GM19372 (cell line): ENCODE data around the gene SETDB2.

Experiments
- ATAC-seq: cut with Tn5 transposase; IDR thresholded peaks from one replicate; pipeline ENCODE4 v1.9.1; 2021; ENCODE audit warnings: mild to moderate bottlenecking, low read depth, moderate library complexity; ENCODE audit not compliant: unreplicated experiment

Gene SETDB2

DNA sequence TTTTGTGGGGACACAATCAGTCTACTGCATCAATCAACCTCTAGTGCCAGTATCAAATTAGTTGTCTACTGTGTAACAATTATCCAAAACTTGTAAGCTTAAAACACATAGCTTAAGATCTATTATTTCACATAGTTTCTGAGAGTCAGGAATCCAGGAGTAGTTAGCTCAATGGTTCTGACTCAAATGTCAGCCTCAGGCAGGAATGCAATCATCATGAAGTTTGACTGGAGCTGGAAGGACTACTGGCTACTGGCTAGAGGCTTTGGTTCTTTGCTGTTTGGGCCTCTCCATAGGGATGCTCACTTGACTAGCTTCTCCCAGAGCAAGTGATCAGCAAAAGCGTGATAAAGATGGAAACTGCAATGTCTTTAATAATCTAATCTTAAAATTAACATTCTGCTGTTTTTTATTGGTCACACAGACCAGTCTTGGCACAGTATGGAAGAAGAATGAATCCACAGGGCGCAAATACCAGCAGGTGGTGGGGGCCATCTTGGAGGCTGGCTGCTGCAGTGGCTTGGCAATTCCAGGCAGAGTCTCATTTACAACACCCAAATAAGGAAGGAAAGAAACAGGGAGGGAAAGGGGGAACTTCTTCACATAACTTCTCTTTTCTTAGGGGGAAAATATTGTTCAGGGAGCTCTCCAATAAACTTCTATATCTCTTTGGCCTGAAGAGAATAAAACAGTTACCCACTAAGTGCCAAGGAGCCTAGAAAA is 15.9 kb upstream of the SETDB2 start:
- no peak for ATAC-seq

DNA sequence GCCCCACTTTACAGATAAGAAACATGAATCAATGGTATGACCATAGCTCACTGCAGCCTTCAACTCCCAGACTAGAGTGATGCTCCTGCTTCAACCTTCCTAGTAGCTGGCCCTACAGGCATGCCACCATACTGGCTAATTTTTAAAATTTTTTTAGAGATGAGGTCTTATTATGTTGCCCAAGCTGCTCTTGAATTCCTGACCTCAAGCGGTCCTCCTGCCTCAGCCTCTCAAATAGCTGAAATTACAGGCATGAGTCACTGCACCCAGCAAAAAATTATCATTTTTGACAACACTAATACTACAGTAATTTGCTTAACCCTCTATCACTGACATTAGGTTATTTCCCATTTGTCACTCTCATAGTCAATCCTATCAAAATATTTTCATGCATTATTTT is 15.0 kb upstream of the SETDB2 start:
- ATAC-seq: no peak

DNA sequence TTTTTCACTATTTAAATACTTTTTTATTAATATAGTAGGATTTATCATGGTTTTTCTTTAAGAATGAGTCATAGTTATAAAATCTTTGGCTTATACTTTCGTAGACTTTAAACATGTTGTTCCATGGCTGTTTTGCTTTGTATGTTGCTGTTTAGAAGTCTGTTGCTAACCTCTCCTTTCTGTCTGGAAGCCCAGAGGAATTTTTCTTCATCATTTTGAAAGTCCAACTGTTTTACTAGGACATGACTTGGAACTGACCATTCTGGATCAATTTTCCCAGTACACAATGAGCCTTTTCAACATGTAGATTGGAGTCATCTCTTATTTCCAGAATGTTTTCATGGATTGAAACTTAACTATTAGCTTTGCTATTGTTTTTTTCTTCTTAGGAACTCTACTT is 8.1 kb upstream of the SETDB2 start:
- ATAC-seq: no peak

DNA sequence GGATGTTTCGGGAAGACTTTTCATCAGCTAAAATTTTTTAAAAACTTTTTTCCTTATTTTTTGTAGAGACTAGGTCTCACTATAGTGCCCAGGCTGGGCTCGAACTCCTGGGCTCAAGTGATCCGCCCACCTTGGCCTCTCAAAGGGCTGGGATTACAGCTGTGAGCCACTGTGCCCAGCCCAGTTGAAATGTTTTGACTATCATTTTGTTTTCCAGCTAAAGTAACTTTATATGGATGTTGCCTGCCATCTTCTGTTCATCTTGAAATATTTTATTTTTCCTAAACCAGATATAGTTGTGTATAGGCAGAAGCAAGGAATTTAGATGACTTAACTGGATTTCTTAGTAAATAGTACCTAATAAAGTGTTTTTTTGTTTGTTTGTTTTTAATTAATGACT is 7.2 kb upstream of the SETDB2 start:
- no peak for ATAC-seq

DNA sequence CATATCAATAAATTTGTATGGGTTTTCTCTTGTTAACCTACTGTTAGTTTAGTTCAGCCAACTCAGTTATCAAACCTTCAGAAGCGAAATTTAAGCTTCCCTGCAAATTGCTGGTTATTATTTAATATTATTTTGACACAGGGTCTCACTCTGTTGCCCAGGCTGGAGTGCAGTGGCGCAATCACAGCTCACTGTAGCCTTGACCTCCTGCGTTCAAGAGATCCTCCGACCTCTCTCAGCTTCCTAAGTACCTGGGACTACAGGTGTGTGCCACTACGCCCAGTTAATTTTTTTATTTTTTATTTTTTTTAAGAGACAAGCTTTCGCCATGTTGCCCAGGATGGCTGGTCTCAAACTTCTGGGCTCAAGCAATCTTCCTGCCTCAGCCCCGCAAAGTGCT is 6.4 kb upstream of the SETDB2 start:
- ATAC-seq: no peak

DNA sequence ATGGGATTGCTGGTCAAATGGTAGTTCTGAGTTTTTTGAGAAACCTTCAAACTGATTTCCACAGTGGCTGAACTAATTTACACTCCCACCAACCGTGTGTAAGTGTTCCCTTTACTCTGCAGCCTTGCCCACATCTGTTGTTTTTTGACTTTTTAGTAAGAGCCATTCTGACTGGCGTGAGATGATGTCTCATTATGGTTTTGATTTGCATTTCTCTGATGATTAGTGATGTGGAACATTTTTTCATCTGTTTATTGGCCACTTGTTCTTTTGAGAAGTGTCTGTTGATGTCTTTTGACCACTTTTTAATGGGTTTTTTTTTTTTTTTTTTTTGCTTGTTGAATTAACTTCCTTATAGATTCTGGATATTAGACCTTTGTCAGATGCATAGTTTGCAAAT is 4.5 kb upstream of the SETDB2 start:
- ATAC-seq: no peak

DNA sequence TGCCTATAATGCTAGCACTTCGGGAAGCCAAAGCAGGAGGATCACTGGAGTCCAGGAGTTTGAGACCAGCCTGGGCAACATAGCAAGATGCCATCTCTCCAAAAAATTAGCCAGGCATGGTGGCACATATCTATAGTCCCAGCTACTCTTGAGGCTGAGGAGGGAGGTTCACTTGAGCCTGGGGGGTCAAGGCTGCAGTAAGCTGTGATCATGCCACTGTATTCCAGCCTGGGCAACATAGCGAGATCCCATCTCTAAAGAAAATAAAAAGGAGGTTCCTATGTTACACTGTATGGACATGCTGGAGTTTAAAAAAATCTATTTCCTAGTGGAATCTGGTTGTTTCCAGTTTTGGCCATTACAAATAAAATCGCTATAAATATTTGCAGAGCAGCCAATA is 2.8 kb upstream of the SETDB2 start:
- ATAC-seq: no peak

DNA sequence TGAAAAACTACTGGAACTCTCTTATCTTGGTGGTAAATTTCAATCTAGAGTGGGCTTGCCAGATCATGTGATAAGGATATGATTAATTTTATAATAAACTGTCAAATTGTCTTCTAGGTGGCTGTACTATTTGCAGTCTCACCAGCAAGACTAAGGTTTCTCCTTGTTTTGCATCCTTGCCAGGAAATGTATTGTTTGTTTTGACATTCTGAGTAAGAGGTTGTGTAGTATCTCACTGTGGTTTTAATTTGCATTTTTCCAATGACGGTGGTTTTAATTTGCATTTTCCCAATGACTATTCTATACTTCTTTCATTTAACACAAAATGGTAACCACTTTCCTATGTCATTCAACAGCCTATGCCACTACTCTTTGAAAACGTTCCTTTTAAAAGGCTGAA is 2.2 kb upstream of the SETDB2 start:
- ATAC-seq: no peak

DNA sequence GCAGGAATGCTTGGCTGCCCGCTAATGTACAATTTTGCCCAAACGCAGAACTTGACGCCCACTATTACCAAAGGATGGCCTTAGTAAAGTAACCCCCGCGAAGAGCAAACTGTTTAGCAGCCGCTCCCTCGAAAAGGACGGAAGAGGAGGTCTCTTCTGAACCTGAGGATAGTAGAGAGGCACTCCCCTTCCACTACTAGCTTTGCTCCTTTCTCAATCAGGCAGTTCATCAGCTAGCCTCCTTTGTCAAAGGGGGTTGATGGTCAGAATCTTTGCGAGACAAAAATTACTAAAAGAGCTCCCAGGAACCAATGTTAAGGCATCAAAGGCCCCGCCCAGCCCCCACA is 744 bp upstream of the SETDB2 start:
- no peak for ATAC-seq

DNA sequence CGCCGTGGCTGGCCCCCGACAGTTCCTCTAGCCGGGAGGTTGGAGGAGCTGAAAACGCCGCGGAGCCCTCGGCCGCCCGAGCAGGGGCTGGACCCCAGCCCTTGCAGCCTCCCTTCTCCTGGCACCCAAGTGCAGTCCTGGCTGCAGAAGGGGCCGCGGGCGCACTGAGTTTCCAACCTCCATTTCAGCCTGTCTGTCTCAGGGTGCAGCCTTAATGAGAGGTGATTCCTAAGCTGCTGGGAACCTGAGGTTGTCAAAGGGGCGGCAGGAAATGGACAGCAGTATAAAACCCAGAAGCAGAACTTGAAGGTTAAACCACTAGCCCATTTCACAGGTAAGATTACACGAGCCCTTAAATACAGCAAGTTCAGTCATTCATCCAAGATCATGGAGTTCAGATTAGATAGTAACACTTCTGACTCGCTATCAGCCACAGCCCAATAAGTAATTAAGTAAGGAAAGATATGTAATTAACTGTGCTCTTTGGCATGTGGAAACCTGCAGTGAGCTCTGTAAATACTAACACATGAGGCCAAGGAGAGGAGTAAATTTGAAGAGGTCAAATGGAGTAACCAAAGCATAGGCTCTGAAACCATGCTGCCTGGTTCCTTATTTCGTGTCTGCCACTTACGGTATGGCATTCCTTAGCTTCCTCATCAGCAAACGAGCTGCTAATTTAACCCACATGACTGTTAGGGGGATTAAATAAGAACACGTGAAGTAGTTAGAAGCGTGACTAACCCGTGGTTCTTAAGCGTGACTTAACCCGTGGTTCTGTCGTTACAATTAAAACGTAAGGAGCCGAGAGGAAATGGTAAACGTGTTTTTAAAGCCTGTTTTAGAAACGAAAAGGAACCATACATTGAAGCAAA is 686 bp downstream of the SETDB2 start:
- ATAC-seq: no peak

DNA sequence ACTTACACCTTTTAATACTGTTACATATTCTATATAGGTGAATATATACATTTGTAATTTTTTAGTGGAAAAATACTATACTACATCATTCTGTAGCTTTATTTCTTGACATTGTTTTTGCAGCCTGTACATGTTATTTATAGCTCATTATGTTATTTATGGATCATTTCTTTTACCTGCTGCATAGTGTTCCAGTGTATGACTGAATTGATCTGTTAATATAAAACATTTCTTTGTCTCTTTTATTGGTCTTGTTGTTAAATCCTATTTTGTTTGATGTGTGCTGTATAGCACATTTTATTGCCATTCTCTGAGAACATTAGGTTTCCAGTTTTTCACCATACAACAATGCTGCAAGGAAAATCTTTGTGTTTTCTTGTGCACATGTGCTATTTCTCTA is 2.4 kb downstream of the SETDB2 start:
- ATAC-seq: no peak

DNA sequence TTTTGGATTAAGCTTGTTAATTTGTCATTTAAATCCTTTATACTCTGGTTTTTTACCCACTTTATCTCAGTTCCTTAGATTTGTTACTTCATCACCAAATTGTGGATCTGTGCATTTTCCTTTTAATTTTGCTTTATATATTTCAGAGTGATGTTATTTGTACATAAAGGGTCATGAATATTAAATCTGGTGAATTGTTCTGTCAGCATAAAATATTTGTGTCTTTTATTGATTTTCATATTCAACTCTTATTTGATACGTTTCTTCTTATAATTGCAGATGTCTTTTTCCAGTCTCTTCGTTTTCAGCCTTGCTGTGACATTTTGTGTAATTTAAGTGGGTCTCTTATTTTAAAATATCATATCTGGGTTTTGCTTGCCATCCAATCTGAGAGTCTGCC is 4.7 kb downstream of the SETDB2 start:
- ATAC-seq: no peak

DNA sequence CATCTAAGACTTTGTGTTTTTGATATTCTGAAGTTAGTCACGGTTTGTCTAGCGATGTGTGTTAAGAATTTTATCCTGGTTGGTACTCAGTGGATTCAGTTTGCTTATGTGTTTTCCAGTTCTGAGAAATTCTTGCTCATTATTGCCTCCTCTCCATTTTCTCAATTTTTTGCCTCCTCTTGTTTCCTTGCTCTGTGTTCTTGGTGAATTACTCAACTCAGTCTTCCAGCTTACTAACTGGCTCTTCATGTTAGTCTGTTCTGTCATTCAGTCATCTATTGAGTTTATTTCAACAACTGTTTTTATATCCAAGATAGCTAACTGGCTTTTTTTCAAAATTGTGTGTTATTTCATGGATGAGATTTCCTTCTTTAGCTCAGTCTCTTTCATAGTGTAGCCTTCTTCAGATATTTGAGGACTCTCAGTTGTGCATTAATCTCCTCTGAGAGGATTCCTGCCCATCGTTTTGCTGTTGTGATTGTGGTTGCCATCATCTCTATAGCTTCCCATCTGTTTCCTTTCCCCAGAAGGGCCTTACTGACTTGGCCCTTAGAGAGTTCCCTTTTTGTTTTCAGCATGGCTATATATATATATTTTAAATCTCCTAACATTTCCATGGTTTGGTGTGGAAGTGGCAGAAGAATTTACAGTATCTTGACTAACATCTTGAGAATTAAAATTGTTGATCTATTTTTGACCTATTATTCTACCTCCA is 6.2 kb downstream of the SETDB2 start:
- no peak for ATAC-seq

DNA sequence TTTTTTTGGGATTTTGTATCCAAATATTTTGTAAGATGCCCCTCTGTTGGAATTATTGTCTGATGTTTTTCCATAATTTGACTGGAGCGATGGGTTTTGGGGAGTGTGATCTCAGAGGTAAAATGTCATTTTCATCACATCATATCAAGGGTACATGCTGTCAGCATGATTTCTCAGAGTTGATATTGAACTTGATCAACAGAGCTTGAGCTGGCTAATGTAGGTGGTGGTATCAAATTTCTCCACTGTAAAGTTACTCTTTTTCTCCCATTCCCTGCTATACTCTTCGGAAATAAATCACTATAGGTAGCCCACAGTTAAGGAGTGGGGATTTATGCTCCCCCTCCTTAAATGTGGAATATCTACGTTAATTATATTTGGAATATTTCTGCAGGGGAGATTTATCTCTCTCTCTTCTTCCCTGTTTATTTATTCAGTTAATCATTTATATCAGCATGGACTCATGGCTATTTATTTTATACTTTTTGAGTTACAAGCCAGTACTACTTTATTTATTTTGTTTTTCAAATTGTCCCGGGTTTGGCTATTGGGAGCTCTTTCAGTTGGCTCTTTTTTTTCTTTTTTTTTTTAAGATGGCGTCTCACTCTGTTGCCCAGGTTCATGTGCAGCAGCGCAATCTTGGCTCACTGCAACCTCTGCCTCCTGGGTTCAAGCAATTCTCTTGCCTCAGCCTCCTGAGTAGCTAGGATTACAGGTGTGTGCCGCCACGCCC is 8.8 kb downstream of the SETDB2 start:
- no peak for ATAC-seq

DNA sequence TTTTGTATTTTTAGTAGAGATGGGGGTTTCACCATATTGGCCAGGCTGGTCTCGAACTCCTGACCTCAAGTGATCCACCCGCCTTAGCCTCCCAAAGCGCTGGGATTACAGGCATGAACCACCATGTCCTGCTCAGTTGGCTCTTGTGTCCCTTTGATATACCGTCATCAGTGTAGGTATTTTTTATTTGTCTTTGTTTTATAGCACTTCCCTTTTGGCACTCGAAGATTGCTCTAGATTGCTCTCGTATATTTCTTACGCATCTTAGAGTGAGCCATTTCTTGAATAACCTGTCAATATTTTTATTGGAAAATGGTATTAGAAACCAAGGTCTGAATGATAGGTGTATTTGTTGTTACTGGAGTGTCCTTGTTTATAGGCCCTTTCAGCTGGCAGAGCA is 9.4 kb downstream of the SETDB2 start:
- no peak for ATAC-seq

DNA sequence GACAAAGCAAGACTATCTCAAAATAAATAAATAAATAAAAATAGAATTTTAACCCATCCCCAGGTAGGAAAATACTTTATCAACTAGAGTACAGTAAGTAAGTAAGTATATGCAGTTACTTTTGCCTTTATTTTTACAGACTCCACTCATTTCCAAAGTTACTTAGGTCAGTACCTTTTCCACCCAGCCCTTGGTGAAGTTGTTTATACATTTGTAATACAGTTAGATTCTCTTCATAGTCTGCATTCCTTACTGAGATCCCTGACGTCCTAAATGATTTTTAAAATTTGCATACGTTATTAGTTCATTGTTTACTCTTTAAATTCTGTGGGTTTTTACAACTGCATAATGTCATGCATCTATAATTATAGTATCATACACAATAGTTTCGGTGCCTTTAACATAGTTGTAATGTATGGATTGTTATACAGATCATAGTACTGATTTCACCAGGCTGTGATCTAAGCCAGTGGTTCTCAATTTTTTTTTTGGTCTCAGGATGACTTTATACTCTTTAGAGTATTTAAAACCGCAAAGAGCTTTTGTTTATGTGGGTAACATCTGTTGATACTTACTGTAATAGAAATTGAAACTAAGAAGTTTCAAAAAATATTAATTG is 10.4 kb downstream of the SETDB2 start:
- peak; percentile 95 for ATAC-seq

DNA sequence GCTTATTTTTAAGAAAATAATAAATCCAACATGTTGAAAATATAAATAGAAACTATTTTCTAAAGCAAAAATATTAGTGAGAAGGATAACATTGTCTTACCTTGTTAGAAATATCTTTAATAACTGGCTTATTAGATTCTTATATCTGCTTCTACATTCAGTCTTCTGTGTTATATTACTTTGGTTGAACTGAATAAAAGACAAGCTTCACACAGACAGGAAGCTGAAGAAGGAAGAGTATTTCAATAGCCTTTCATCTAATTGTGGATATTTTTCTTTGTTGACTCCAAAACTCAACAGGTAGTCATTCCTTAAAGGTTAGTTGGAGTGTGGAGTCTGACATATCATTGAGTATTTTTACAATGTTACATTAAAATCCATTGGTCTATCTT is 10.9 kb downstream of the SETDB2 start:
- peak; percentile 27 for ATAC-seq

DNA sequence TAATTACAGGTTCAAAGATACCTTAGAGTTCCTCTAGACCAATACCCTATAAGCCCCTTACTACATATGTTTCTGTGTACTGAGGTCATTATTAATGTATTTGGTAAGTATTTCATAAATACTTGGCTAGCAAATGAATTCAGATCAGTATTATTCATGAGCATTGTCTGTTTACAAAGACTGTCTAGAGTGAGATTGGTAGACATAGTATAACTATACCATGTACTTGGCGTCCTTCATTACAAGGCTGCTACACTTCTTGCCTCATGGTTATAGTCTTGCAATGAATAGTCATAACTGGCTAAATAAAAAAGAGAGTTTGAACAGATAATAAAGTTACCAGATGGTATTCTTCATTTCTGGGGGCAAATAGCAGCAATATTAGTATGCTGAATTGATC is 12.1 kb downstream of the SETDB2 start:
- no peak for ATAC-seq

DNA sequence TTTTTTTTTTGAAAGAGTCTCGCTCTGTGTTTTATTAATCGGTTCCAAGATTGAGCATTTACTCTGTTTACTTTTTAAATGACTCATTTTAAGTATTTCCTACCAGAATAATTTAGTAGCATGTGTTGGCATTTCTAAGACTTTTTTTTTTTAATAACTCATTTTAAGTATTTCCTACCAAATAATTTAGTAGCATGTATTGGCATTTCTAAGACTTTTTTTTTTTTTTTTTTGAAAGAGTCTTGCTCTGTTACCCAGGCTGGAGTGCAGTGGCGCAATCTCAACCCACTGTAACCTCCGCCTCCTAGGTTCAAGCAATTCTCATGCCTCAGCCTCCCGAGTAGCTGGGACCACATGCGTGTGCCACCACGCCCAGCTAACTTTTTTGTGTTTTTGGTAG is 13.1 kb downstream of the SETDB2 start:
- no peak for ATAC-seq

DNA sequence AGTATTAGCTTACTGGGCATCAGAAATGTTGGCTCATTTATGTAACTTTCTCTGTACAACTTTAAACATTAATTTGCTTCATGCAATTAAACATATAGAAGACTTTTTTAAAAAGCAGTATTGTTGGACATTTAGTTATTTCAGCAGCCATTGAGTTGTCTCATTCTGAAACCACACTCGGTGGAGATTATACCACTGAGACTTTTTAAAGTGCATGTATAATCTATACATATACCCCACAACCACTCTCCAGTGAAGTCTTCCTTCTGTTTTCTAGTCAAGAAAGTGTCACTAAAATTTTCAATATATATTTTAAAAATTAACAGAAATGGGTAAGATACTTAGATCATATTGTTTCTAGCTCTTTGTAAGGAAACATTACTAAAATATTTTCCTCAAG is 15.5 kb downstream of the SETDB2 start:
- ATAC-seq: no peak
